ENCODE results near the gene KIF4A.
A peak's percentile ranks its signal among the peaks of the same experiment; 100 is the strongest.

Gene KIF4A

GRCh38 chrX:70324326-70324725 is 34.4 kb downstream of the KIF4A start:
- H3K4me3 ChIP-seq (ENCODE audit: control insufficient read depth, low read depth, low read length) = no peak overlapping the region
- TF ChIP-seq, protein P1, sequence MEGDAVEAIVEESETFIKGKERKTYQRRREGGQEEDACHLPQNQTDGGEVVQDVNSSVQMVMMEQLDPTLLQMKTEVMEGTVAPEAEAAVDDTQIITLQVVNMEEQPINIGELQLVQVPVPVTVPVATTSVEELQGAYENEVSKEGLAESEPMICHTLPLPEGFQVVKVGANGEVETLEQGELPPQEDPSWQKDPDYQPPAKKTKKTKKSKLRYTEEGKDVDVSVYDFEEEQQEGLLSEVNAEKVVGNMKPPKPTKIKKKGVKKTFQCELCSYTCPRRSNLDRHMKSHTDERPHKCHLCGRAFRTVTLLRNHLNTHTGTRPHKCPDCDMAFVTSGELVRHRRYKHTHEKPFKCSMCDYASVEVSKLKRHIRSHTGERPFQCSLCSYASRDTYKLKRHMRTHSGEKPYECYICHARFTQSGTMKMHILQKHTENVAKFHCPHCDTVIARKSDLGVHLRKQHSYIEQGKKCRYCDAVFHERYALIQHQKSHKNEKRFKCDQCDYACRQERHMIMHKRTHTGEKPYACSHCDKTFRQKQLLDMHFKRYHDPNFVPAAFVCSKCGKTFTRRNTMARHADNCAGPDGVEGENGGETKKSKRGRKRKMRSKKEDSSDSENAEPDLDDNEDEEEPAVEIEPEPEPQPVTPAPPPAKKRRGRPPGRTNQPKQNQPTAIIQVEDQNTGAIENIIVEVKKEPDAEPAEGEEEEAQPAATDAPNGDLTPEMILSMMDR (IDR thresholded peaks at IDR 0.05; ENCODE audit: control insufficient read depth, insufficient read depth, low read depth, low read length, missing control alignments) = no peak
- DNase-seq (ENCODE audit: low read depth) = no peak

- DNase-seq (ENCODE audit: low read depth) = no peak
- TF ChIP-seq, protein P1 (IDR thresholded peaks at IDR 0.05; ENCODE audit: control insufficient read depth, insufficient read depth, low read depth, low read length, missing control alignments) = no peak
- no peak overlapping the region for H3K4me3 ChIP-seq (ENCODE audit: control insufficient read depth, low read depth, low read length)
These were observed 41.3 kb downstream of the KIF4A start for GRCh38 chrX:70331161-70331560.

DNA sequence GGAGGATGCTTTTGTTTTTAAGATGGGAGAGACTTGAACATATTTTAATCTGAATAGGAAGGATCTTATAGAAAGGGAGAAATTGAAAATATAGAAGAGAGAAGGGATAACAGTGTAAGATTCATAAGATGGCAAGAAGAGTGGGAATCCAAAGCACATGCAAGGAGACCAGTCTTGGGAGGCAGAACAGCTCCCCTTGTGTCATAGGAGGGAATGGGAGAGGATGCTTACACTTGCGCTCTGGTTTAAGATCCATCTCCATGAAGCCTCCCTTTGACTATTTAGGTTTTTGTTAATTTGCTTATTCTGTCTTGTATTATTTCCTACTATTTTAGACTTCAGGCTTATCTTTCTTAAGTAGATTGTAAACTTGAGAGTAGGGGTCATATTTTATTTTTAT is 42.7 kb downstream of the KIF4A start:
- TF ChIP-seq, protein P1 (IDR thresholded peaks at IDR 0.05; ENCODE audit: control insufficient read depth, insufficient read depth, low read depth, low read length, missing control alignments) = peak; percentile 26
- DNase-seq (ENCODE audit: low read depth) = no peak

DNA sequence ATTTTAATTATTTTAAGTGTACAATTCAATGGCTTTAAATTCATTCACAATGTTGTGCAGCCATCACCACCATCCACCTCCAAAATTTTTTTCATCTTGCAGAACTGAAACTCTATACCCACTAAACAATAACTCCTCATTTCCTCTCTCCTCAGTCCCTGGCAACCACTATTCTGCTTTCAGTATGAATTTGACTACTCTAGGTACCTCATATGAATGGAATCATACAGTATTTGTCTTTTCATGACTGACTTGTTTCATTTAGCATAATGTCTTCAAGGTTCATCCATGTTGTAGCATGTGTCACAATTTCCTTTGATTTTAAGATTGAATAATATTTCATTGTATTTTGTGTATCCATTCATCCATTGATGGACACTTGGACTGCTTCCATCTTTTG is 46.9 kb downstream of the KIF4A start:
- TF ChIP-seq, protein P1 (IDR thresholded peaks at IDR 0.05; ENCODE audit: control insufficient read depth, insufficient read depth, low read depth, low read length, missing control alignments) = no peak
- no peak overlapping the region for H3K4me3 ChIP-seq (ENCODE audit: control insufficient read depth, low read depth, low read length)
- DNase-seq (ENCODE audit: low read depth) = no peak

More for the DNA sequence above, 42.7 kb downstream of the KIF4A start:
- H3K4me3 ChIP-seq (ENCODE audit: control insufficient read depth, low read depth, low read length) = no peak overlapping the region

DNA sequence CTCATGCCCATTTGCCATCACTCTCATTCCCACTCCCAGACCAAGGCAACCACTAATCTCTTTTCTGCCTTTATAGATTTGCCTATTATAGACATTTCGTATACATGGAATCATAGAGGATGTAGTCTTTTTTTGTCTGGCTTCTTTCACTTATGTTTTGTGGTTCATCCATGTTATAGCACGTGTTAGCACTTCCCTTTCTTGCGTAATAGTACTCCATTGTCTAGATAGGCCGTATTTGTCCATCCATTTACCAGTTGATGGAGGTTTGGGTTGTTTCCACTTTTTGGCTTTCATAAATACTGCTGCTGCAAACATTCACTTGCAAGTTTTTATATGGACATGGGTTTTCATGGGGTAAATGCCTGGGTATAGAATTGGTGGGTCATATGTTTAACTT is 48.4 kb downstream of the KIF4A start:
- TF ChIP-seq, protein P1 (IDR thresholded peaks at IDR 0.05; ENCODE audit: control insufficient read depth, insufficient read depth, low read depth, low read length, missing control alignments) = no peak
- DNase-seq (ENCODE audit: low read depth) = no peak

DNA sequence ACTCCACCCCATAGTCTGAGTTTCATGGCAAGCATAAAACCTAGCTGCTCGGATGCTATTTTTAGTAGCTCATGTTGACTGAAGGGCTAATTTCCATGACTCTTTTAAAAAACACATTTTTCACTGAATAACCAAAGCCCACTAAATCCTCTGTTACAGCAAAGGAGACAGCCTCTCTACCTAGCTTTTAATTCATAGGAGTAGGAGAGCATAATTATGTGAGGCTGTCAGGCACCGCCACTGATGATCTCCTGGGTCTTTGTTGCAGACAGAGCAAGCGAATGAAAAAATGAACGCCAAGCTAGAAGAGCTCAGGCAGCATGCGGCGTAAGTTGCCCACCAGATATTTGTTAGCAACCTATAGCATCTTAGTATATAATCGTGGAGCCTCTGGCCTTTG is 53.5 kb downstream of the KIF4A start:
- DNase-seq (ENCODE audit: low read depth) = no peak
- H3K4me3 ChIP-seq (ENCODE audit: control insufficient read depth, low read depth, low read length) = no peak overlapping the region
- TF ChIP-seq, protein P1 (IDR thresholded peaks at IDR 0.05; ENCODE audit: control insufficient read depth, insufficient read depth, low read depth, low read length, missing control alignments) = no peak

More for the DNA sequence above, 48.4 kb downstream of the KIF4A start:
- H3K4me3 ChIP-seq (ENCODE audit: control insufficient read depth, low read depth, low read length) = no peak overlapping the region
